SK-N-SH (cell line): ENCODE data around the gene KLHL17. TPM values are rescaled to one million over a fixed set of nuclear protein-coding genes. Genes with fewer than 3 reads are reported as not detected.

ENCODE experiments used
- CTCF ChIA-PET: fragments of 300-600, 350-600 bp; formaldehyde crosslinking; extraction: SDS; loops from one replicate; lab custom pipeline; 2021; lab: Yijun Ruan, JAX
- POLR2A ChIA-PET: fragments of 350-600 bp; sonication (Branson Sonifier 250); formaldehyde crosslinking; extraction: SDS; loops from one replicate; lab custom pipeline; 2020; ENCODE audit warnings: antibody characterized with exemption, inconsistent platforms; lab: Yijun Ruan, JAX
- DNase-seq: peaks from one replicate; pipeline ENCODE4 v3.0.0; 2012
- H2AFZ ChIP-seq: fragments of 200-600 bp; sonication (generic); 2 replicates; pipeline ENCODE4 v1.8.1; 2016; ENCODE audit warnings: antibody characterized with exemption, mild to moderate bottlenecking, low read depth
- H3F3A ChIP-seq: fragments of 200-600 bp; sonication (generic); replicated peaks from 2 replicates; pipeline ENCODE3; 2016; ENCODE audit warnings: antibody characterized with exemption, mild to moderate bottlenecking; ENCODE audit not compliant: insufficient read depth
- H3K27ac ChIP-seq, 2 experiments: fragments of 200-500 bp in 1 of 2; fragments of 200-600 bp in 1 of 2; sonication (Bioruptor generic) in 1 of 2; sonication (generic), shearing (Covaris generic) in 1 of 2; 2 replicates each; pipeline versions ENCODE4 v1.5.1 to v1.6.1; 2014 to 2016; ENCODE audit warnings: low read depth in 2 of 2, inconsistent platforms in 1 of 2, low read length in 1 of 2, mild to moderate bottlenecking in 1 of 2, mixed read lengths in 1 of 2
- H3K27me3 ChIP-seq: fragments of 200-600 bp; sonication (generic), shearing (Covaris generic); 2 replicates; pipeline ENCODE4 v1.6.1; 2016; ENCODE audit warnings: mixed run types; ENCODE audit not compliant: insufficient read depth
- H3K36me3 ChIP-seq, 2 experiments: fragments of 200-500 bp in 1 of 2; fragments of 200-600 bp in 1 of 2; sonication (Bioruptor generic) in 1 of 2; sonication (generic) in 1 of 2; replicated peaks in 1 of 2; 2 replicates each; pipeline versions ENCODE3 to v1.5.1; 2014 to 2016; ENCODE audit warnings: low read length in 1 of 2, mild to moderate bottlenecking in 1 of 2; ENCODE audit not compliant: insufficient read depth in 2 of 2, control insufficient read depth in 1 of 2
- H3K4me1 ChIP-seq, 2 experiments: fragments of 200-500 bp in 1 of 2; fragments of 200-600 bp in 1 of 2; sonication (Bioruptor generic) in 1 of 2; sonication (generic), shearing (Covaris generic) in 1 of 2; 2 replicates each; pipeline versions ENCODE4 v1.5.1 to v1.6.1; 2014 to 2016; ENCODE audit warnings: low read depth in 1 of 2, low read length in 1 of 2, mixed run types in 1 of 2; ENCODE audit not compliant: insufficient read depth in 2 of 2, control insufficient read depth in 1 of 2
- H3K4me2 ChIP-seq: fragments of 200-600 bp; sonication (generic), shearing (Covaris generic); 2 replicates; pipeline ENCODE4 v1.6.1; 2017; ENCODE audit warnings: mixed run types
- H3K4me3 ChIP-seq, 2 experiments: fragments of 200-500 bp in 1 of 2; fragments of 200-600 bp in 1 of 2; sonication (Bioruptor generic) in 1 of 2; sonication (generic), shearing (Covaris generic) in 1 of 2; 2 replicates each; pipeline versions ENCODE4 v1.5.1 to v1.8.1; 2014 to 2016; ENCODE audit warnings: low read depth in 2 of 2, inconsistent platforms in 1 of 2, low read length in 1 of 2, mild to moderate bottlenecking in 1 of 2, mixed read lengths in 1 of 2, moderate library complexity in 1 of 2
- H3K79me2 ChIP-seq: fragments of 200-600 bp; sonication (generic); 2 replicates; pipeline ENCODE4 v1.8.1; 2017; ENCODE audit warnings: mild to moderate bottlenecking; ENCODE audit not compliant: insufficient read depth
- H3K9ac ChIP-seq: fragments of 200-600 bp; sonication (generic); 2 replicates; pipeline ENCODE4 v1.6.1; 2017; ENCODE audit warnings: mixed run types
- H3K9me2 ChIP-seq: fragments of 200-600 bp; sonication (generic); 2 replicates; pipeline ENCODE4 v1.6.1; 2017; ENCODE audit warnings: mixed run types
- H3K9me3 ChIP-seq: fragments of 200-600 bp; sonication (generic); 2 replicates; pipeline ENCODE4 v1.6.1; 2017; ENCODE audit warnings: mixed run types, mild to moderate bottlenecking, moderate library complexity
- H4K20me1 ChIP-seq: fragments of 200-600 bp; sonication (generic); 2 replicates; pipeline ENCODE4 v1.6.1; 2017; ENCODE audit warnings: mild to moderate bottlenecking, mixed run types; ENCODE audit not compliant: insufficient read depth
- CHD2 ChIP-seq: fragments of 150-350 bp; IDR thresholded peaks from 2 replicates; pipeline ENCODE4 v1.6.1; 2018; ENCODE audit warnings: low read length; ENCODE audit not compliant: partially characterized antibody
- ELF1 ChIP-seq: IDR thresholded peaks from 2 replicates; pipeline ENCODE4 v1.4.0; 2012
- GABPA ChIP-seq: IDR thresholded peaks from 2 replicates; pipeline ENCODE4 v1.4.0; 2012; ENCODE audit warnings: low read depth, mild to moderate bottlenecking
- JUND ChIP-seq: IDR thresholded peaks from 2 replicates; pipeline ENCODE4 v1.4.0; 2012
- MEF2A ChIP-seq: IDR thresholded peaks from 2 replicates; pipeline ENCODE4 v1.4.0; 2012; ENCODE audit warnings: low read depth, borderline replicate concordance
- MXI1 ChIP-seq: IDR thresholded peaks from 2 replicates; pipeline ENCODE4 v1.6.1; 2012; ENCODE audit warnings: mild to moderate bottlenecking, low read depth, low read length, improper control_type of control experiment
- NRF1 ChIP-seq: IDR thresholded peaks from 2 replicates; pipeline ENCODE4 v1.6.1; 2012; ENCODE audit warnings: low read depth, mild to moderate bottlenecking, low read length
- PBX3 ChIP-seq: IDR thresholded peaks from 2 replicates; pipeline ENCODE4; 2012
- POLR2AphosphoS5 ChIP-seq: IDR thresholded peaks from 2 replicates; pipeline ENCODE4 v1.6.1; 2012; ENCODE audit warnings: low read depth, low read length
- RAD21 ChIP-seq: IDR thresholded peaks from 2 replicates; pipeline ENCODE4 v1.6.1; 2012; ENCODE audit warnings: mild to moderate bottlenecking, low read length
- RCOR1 ChIP-seq: fragments of 150-350 bp; IDR thresholded peaks from 2 replicates; pipeline ENCODE4 v1.6.1; 2017; ENCODE audit warnings: antibody characterized with exemption, low read length
- RFX5 ChIP-seq: IDR thresholded peaks from 2 replicates; pipeline ENCODE4 v1.6.1; 2012; ENCODE audit warnings: mild to moderate bottlenecking, improper control_type of control experiment, low read length
- RXRA ChIP-seq: IDR thresholded peaks from 2 replicates; pipeline ENCODE4 v1.4.0; 2012; ENCODE audit warnings: low read depth, mild to moderate bottlenecking, borderline replicate concordance
- TEAD4 ChIP-seq: IDR thresholded peaks from 2 replicates; pipeline ENCODE4 v1.4.0; 2012; ENCODE audit warnings: mild to moderate bottlenecking, borderline replicate concordance; ENCODE audit not compliant: insufficient read depth
- USF1 ChIP-seq: IDR thresholded peaks from 2 replicates; pipeline ENCODE4 v1.4.0; 2012; ENCODE audit warnings: low read depth, borderline replicate concordance
- ZBTB33 ChIP-seq: IDR thresholded peaks from 2 replicates; pipeline ENCODE4 v1.4.0; 2012; ENCODE audit warnings: low read depth, borderline replicate concordance
- WGBS: methylation state at CpG from one replicate; pipeline ENCODE4 v1.1.6; 2017; ENCODE audit warnings: low lambda C conversion rate; 5-methylcytosine and 5-hydroxymethylcytosine counted together
- polyA plus RNA-seq, 3 experiments: library from polyadenylated mRNA; depleted of rRNA; stranded (reverse); fragments of >200 nt; gene quantifications; 2 replicates each; pipeline ENCODE4 v1.2.3, GENCODE V29; 2012

The KLHL17 gene
- polyA plus RNA-seq, 1 of the 3 experiments (the other 2 are of a cell fraction), result 27.3 TPM

- no peak overlapping the region for H3K9ac ChIP-seq
- H3K4me1 ChIP-seq, result no peaks in the 10 kb centered on the region
- CTCF ChIA-PET, result interaction anchor here (0.8 to 1.7 kb wide), 3 partner anchors 8 to 62 kb away, joined by 3 to 8 read pairs (median 3); no protein-coding TSS in a partner anchor
- no peak overlapping the region for H3K27ac ChIP-seq
- DNase-seq, result no peak
- H4K20me1 ChIP-seq, result no peaks in the 10 kb centered on the region
- no peaks in the 10 kb centered on the region for H3K9me3 ChIP-seq
- H2AFZ ChIP-seq, result no peak overlapping the region
- peaks cover 0 to 13% of the 10 kb centered on the region in 2 experiments for H3K36me3 ChIP-seq
- POLR2A ChIA-PET, result interaction anchor here (0.8 kb wide), 1 partner anchor 9 kb away, joined by 5 read pairs; no protein-coding TSS in a partner anchor
- no peaks in the 10 kb centered on the region for H3K9me2 ChIP-seq
- no peak overlapping the region for H3K4me2 ChIP-seq
- TF ChIP-seq NRF1 (no peak), ELF1 (no peak), RCOR1 (no peak), ZBTB33 (no peak), RAD21 (no peak), RXRA (no peak), GABPA (no peak), POLR2AphosphoS5 (no peak), PBX3 (no peak), RFX5 (no peak), TEAD4 (no peak), JUND (no peak), CHD2 (no peak), MEF2A (no peak)
- H3F3A ChIP-seq, result no peaks in the 10 kb centered on the region
- 82% methylated on average over 2 of the region's 23 CpGs for WGBS
- H3K27me3 ChIP-seq, result no peaks in the 10 kb centered on the region
- H3K4me3 ChIP-seq, result no peak overlapping the region
- H3K79me2 ChIP-seq, result no peaks in the 10 kb centered on the region
Observed at GRCh38 chr1:967466-968343, 7.3 kb downstream of the KLHL17 start.

GRCh38 chr1:969260-969855 is 9.0 kb downstream of the KLHL17 start:
- Histone ChIP-seq H3F3A (no peaks in the 10 kb centered on the region), H3K27ac (no peak overlapping the region), H3K4me2 (no peak overlapping the region), H4K20me1 (no peaks in the 10 kb centered on the region), H3K27me3 (no peaks in the 10 kb centered on the region), H3K4me3 (no peak overlapping the region), H3K9me2 (no peaks in the 10 kb centered on the region), H3K36me3 (no peaks in the 10 kb centered on the region), H3K4me1 (no peaks in the 10 kb centered on the region), H2AFZ (no peak overlapping the region), H3K9ac (no peak overlapping the region), H3K9me3 (no peaks in the 10 kb centered on the region), H3K79me2 (no peaks in the 10 kb centered on the region)
- ChIA-PET POLR2A (no interaction called here), CTCF (interaction anchor here (1.3 to 1.8 kb wide), 3 partner anchors 32 to 100 kb away, joined by 3 to 5 read pairs (median 5); no protein-coding TSS in a partner anchor)
- no peak for TF ChIP-seq USF1
- TF ChIP-seq ELF1, result no peak
- no peak for TF ChIP-seq MXI1
- WGBS, result 48% methylated on average over 15 of the region's 15 CpGs
- no peak for DNase-seq
